AG04449 (cell line): ENCODE results near the gene PREX1.

ENCODE experiments used
- CTCF ChIA-PET: fragments of 350-600 bp; formaldehyde crosslinking; extraction: SDS; loops from one replicate; lab custom pipeline; 2021; ENCODE audit warnings: antibody characterized with exemption; lab: Yijun Ruan, JAX
- POLR2A ChIA-PET: fragments of 400-600, 350-600 bp; formaldehyde crosslinking; extraction: SDS; loops from one replicate; lab custom pipeline; 2020; ENCODE audit warnings: antibody characterized with exemption, inconsistent platforms; lab: Yijun Ruan, JAX
- DNase-seq: peaks from one replicate; pipeline ENCODE4 v3.0.0-alpha.2; 2010; ENCODE audit warnings: low read depth, low spot score
- H3K4me3 ChIP-seq: 2 replicates; pipeline ENCODE4 v1.5.1; 2011; ENCODE audit warnings: low read depth, mild to moderate bottlenecking, control low read depth, low read length
- TF ChIP-seq, protein P1 (sequence below): IDR thresholded peaks from one replicate; pipeline ENCODE4 v1.5.1; 2011; ENCODE audit warnings: mild to moderate bottlenecking, moderate library complexity, low read length, control low read depth, inconsistent platforms; ENCODE audit not compliant: insufficient read depth; ENCODE audit errors: missing control alignments

Gene PREX1

DNA sequence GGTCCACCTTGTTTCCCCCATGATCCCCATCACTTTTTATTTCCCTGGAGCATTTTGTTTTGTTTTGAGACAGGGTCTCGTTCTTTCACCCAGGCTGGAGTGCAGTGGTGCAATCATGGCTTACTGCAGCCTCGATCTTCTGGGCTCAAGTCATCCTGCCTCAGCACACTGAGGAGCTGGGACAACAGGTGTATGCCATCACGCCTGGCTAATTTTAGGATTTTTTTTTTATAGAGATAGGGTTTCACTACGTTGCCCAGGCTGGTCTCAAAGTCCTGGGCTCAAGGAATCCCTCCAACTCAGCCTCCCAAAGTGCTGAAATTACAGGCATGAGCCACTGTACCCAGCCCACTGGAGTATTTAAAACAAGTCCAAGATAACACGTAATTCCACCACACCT lies 179.9 kb downstream of the PREX1 start:
- no peak overlapping the region for H3K4me3 ChIP-seq
- no peak for DNase-seq
- ChIA-PET CTCF (interaction anchor here (1.2 to 4.0 kb wide), 3 partner anchors 9 to 257 kb away, joined by 6 to 35 read pairs (median 11); no protein-coding TSS in a partner anchor), POLR2A (no interaction called here)
- TF ChIP-seq, protein P1, sequence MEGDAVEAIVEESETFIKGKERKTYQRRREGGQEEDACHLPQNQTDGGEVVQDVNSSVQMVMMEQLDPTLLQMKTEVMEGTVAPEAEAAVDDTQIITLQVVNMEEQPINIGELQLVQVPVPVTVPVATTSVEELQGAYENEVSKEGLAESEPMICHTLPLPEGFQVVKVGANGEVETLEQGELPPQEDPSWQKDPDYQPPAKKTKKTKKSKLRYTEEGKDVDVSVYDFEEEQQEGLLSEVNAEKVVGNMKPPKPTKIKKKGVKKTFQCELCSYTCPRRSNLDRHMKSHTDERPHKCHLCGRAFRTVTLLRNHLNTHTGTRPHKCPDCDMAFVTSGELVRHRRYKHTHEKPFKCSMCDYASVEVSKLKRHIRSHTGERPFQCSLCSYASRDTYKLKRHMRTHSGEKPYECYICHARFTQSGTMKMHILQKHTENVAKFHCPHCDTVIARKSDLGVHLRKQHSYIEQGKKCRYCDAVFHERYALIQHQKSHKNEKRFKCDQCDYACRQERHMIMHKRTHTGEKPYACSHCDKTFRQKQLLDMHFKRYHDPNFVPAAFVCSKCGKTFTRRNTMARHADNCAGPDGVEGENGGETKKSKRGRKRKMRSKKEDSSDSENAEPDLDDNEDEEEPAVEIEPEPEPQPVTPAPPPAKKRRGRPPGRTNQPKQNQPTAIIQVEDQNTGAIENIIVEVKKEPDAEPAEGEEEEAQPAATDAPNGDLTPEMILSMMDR, result no peak

DNA sequence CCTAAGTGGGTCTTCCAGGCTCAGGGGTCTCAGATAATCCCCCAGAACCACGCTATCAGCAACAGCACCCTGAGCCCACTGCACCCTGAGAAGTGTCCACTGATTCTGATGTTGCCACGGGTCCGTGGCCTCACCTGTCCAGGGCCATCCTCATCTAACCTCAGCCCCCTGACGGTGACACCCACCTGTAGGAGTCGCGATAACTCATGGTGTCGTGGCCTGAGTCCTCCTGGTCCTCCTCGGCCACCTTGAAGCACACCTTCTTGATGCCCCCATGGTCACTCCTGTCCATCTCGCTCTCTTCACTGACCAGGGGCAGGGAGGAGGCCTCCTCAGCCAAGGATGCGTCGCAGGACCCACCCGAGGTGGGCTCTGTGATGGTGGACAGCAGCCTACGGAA lies 182.1 kb downstream of the PREX1 start:
- TF ChIP-seq, protein P1, result no peak
- ChIA-PET POLR2A (no interaction called here), CTCF (interaction anchor here (2.9 kb wide), 1 partner anchor 10 kb away, joined by 11 read pairs; no protein-coding TSS in a partner anchor)
- no peak for DNase-seq
- no peak overlapping the region for H3K4me3 ChIP-seq

DNA sequence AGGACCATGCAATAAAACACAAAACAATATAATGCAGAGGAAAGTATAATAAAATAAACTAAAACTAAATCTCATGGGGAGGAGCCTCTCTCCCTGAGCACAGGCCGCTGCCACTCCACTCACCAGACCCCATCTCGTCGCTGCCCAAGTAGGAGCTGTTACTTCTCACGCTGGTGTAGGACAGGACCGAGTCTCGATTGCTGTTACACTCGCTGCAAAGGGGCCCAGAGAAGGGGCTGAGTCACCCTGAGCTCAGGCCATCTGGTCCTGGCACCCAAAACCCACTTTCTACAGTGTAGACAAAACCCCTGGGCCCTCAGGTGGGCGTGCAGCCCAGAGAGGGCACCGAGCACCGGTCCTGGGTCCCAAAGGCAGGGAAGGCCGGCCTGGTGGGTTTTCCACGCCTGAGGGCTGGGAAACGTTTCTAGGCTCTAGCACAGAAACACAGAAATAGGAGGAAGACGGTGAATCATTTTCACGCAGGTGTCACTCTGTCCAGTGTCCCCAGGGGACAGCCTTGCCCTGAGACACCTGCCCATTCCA lies 183.4 kb downstream of the PREX1 start:
- POLR2A ChIA-PET, result no interaction called here
- TF ChIP-seq, protein P1, result no peak

DNA sequence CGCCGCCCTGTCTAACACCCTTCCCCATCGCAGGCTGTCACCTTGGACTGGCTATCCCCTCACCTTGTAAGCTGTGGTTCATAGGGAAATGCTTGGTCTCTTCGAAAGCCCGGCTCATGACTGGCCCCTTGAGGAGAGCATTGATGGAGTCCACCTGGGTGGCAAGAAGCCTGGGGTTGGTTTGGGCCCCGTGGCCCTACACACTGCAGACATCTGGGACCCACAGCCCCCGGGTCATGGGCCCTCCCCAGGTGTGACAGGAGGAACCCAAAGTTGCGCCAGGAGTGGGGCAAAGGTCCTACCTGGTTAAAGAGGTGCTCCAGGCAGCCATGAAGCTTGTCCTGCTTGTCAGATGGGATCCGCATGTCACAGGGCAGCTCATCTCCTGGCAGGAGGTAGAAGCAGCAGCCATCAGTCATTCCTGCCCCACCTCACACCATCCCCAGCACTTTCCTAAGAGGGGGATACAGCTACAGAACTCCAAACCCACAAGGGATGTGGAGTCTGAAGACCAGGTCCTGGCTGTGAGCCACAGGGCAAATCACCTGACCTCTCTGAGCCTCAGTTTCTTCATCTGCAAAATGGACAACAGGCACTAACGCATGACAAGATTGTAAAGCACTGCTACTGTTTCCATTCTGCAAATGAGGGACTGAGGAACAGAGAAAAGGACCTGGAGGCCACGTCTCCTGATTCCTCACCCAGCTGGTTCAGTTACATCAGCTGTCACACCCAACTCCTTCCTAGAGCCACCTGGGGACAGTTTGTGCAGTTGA lies 185.5 kb downstream of the PREX1 start:
- TF ChIP-seq, protein P1, result no peak
- H3K4me3 ChIP-seq, result no peak overlapping the region
- no peak for DNase-seq
- ChIA-PET CTCF (interaction anchor here (1.0 to 3.2 kb wide), 4 partner anchors 14 to 267 kb away, joined by 3 to 19 read pairs (median 10); no protein-coding TSS in a partner anchor), POLR2A (no interaction called here)

More for the DNA sequence above, 183.4 kb downstream of the PREX1 start:
- DNase-seq, result no peak
- H3K4me3 ChIP-seq, result no peak overlapping the region
- CTCF ChIA-PET, result interaction anchor here (0.9 to 3.2 kb wide), 2 partner anchors 13 to 261 kb away, joined by 3 to 15 read pairs; no protein-coding TSS in a partner anchor

DNA sequence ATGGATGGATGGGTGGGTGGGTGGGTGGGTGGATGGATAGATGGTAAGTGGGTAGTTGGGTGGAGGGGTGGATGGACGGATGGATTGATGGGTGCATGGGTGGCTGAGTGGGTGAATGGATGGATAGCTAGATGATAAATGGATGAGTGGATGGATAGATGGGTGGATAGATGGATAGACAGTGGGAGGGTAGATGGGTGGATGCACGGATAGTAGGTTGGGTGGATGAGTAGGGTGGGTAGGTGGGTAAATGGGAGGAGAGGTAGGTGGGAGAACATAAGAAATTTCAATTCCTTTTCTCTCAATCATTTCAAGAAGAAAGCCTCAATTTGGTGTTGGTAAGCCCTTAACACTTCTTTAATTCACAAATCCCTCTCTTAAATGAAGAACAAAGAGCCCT lies 186.9 kb downstream of the PREX1 start:
- DNase-seq, result no peak
- ChIA-PET CTCF (interaction anchor here (1.0 to 2.1 kb wide), 3 partner anchors 16 to 576 kb away, joined by 3 to 10 read pairs (median 5); no protein-coding TSS in a partner anchor), POLR2A (interaction anchor here (0.6 kb wide), 1 partner anchor 322 kb away, joined by 3 read pairs; no protein-coding TSS in a partner anchor)
- TF ChIP-seq, protein P1, result no peak
- H3K4me3 ChIP-seq, result no peak overlapping the region

DNA sequence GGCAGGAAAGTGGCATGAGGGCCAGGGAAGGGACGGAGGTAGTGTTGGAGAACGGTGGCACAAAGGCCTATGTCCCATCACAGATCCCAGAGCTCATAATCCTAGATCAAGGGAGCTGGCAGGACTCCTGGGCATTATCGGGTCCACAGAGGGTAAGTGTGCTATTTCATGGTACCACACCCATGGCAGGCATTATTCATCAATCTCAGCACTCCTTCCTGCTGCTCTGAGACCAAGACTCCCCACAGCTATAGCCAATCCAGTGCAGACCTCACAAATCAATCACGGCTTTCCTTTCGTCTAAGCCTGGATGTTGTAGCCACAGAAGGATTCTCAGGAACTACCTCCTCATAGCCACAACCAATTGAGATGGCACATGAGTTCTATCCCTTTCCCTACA lies 187.9 kb downstream of the PREX1 start:
- DNase-seq, result no peak
- TF ChIP-seq, protein P1, result no peak
- POLR2A ChIA-PET, result no interaction called here
- no peak overlapping the region for H3K4me3 ChIP-seq
- CTCF ChIA-PET, result interaction anchor here (0.7 to 2.1 kb wide), 6 partner anchors 10 to 577 kb away, joined by 3 to 10 read pairs (median 4); no protein-coding TSS in a partner anchor
